Fibroblast of peridontal ligament (primary cell): ENCODE data around the gene GADL1.

Experiments used
- DNase-seq: peaks from one replicate; pipeline ENCODE4 v3.0.0-alpha.2; 2010; ENCODE audit errors: extremely low read depth

The GADL1 gene

DNA sequence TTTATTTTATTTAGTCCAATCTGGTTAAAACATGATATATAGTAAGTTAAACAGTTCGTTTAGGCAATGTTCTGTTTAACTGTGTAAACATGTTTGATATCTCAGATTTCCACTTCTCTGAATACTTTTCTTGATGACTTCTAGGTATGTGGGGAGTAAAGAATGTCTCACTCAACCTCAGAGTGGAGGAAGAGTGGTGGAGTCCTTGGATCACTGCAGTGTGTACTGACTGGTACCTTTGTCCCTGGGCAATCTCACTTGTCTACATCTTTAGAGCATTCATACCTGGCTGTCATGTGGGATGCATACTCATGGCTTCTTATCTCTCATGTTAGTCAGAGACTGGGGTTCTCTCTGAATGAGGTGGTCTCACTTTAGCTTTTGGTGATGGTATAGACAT lies 15.6 kb downstream of the GADL1 start:
- DNase-seq: no peak

DNA sequence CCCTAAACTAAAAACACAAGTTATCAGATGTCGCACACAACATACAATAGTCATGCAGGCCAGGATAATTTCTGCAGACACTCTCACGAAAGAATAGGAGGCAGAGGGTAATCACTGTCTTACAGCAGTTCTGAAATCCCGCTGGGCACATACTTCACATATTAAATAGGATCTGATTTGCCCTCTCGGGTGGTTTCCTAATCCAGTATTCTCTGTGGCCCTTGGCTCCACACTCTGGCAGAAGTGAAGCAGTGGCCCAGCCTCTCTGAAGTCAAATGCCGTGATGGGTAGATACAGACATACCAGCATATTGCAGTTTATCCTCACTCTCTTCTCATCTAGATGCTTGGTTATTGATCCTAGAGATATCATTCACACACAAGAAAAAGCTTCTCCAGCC lies 19.0 kb downstream of the GADL1 start:
- DNase-seq: no peak

DNA sequence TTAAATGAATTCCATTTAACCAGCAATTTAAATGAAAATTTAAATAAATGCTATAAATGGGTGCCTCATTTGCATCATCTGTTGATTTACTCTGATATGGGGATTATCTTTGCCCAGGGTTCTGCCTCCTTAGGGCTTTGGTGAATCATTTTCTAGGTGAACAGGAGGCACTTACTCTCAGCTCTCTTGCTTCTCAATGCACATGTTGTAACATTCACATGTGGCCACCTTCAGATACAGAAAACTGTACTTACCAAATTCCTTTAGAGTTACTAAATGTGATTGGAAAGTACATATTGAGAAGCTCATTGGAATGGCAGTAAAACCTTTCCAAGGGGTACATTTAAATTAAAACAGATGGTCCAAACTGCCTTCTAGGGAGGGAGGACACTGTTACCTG lies 20.8 kb downstream of the GADL1 start:
- DNase-seq: no peak

DNA sequence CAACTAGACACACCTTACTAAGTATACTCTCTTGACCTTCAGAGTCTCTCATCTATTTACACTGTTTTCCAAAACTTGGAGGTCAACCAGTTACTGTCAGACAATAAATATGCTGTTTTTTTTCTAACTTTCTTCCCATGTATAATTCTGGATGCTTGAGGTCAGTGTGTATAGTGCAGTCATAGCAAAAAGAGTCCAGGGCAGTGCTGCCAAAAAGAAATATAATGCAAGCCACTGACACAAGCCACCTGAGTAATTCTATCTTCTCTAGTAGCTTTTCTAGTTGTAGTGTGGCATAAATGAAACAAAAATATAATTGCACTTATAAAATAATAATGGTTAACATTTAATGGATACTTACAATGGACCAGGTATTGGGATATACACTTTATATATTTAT lies 21.6 kb downstream of the GADL1 start:
- DNase-seq: no peak

DNA sequence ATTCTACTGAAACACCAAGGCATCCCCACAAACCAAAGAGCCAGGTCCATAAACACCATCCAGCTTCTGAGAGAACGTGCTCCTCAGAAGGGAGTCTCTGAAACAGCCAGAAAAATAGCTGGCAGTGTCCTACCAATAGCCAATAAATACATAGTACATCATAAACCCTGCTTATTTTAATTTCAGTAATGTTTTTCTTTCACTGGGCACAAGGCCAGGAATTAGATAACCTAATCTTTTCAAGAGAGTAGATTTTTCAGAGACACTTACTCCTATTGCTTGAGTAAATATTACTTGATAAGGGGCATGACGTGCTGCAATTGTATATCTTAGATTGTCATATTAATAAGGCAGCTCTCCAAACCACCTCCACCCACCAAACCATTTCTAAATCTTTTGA lies 22.7 kb downstream of the GADL1 start:
- DNase-seq: no peak

DNA sequence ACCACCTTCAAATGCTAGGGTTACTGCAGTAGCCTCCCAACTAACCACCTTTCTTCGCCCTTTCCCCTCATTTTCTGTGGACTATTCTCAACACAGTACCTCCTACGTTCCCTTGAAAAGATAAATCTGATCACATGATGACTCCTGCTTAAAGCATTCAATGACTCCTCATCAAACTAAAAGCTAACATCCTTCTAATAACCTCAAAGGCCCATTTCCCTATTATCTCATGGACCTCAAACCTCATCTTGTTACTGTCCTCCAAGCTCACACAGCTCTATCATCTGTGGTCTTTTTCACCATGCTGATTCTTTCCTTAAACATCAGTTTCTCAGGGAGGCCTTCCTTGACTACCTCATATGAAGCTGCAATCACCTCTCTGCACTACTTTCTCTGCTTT lies 29.6 kb downstream of the GADL1 start:
- DNase-seq: no peak

DNA sequence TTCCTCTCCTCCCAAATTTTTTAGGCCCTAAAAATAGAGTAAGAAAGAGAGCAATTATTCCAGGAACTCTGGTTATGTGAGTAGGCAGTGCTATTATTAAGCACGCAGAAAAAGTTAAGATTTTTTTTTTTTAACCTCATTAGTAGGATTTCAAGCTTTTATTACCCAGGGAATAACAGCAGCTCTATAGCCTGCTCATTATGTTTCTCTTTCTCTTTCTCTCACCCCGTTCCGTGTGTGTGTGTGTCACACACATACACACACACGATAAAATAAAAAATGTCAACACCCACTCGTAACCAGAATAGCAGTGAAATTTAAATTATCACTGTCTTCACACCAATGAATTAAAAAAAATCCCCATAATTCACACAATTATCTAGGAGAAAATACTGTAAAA lies 30.3 kb downstream of the GADL1 start:
- DNase-seq: no peak

DNA sequence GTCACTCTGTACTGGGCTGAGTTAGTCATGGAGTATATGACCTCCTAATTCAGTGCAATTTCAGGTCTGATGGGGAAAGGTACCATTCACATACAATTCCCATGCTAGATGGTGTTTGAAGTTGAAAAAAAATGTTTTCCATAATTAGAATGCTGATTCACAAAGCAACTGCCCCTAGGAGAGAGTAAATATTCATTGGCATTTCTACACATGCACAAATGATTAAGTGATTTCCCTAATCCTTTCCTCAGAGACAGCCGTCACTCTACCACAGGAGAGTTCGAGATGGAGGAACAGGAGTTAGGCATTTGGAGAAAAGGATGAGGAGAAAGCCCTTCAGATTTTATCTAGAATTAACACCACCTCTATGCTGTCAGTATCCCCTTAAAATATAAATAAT lies 32.5 kb downstream of the GADL1 start:
- DNase-seq: no peak

DNA sequence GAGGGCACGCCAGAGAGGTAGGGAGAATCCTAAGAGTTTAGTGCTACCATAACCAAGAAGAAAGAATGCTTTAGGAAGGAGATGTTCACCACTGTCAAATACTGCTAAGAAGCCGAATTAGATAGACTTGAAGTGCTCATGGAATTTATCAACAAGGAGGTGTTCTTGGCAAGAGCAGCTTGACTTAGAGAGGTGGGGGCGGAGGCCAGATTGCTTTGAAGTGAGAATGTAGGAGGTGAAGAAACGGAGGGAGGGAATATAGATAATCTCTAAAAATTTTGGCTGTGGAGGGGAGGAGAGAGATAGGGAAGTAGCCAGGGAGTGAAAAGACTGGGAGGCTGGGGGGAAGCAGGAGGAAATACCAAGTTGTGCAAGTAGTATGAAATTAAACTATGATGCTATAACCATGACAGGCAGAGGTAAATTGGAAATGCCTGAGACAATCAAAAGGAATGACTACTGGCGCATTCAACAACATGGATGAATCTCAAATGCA lies 35.5 kb downstream of the GADL1 start:
- no peak for DNase-seq

DNA sequence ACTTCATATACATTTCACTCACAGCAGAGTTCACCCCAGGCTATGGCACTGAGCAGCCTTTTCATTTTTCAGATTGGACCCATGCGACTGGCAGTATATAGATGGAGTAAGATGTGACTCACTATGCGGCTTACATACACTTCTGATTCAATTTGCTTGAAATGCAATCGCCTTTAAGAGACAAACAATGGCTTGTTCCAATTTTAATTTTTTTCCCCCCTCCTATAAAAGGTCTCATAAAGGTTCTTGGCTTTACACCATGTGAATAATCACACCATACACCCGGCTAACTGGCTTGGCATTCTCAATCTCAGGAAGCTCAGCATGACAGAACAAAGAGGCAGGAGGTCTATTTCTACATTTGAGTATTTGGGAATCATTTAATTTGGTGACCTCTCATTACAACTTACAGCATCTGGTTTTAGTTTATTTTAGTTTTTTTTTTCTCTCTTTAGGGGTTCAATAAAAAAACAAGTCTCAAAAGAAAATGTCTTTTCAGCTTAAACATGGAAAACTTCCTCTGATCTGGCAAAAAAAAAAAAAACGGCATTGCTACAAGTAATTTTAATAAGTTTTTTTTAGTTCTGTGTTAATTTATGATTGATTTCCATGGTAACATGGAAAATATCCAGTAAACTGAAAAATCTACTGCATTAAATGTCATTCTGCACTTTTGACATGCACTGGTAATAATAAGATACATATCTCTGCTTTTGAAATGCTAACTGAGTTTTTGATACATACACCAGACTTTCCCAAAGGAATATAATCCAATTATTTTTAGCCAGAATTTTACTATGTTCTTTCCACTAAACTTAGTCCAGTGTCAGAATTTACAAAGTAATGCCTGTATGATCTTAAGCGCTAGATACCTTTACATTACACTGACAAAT lies 38.8 kb downstream of the GADL1 start:
- DNase-seq: peak; percentile 23

DNA sequence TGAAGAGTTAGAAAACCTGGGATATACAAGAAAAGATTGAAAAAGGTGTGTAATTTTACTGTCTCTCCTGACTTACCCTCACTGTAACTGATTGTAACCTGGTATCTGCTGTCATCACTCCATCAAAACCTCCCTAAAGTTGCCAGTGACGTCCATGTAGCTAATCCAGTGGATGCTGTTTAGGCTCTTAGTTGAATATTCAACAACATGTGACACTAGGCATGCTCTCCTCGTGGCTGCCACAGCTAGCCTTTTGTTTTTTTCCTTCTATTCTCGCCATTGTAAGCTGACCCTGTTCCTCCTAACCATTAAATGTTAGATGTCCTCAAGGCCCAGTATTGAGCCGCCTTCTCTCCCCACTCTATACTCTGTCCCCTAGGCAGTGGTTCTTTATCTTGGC lies 41.6 kb downstream of the GADL1 start:
- no peak for DNase-seq

DNA sequence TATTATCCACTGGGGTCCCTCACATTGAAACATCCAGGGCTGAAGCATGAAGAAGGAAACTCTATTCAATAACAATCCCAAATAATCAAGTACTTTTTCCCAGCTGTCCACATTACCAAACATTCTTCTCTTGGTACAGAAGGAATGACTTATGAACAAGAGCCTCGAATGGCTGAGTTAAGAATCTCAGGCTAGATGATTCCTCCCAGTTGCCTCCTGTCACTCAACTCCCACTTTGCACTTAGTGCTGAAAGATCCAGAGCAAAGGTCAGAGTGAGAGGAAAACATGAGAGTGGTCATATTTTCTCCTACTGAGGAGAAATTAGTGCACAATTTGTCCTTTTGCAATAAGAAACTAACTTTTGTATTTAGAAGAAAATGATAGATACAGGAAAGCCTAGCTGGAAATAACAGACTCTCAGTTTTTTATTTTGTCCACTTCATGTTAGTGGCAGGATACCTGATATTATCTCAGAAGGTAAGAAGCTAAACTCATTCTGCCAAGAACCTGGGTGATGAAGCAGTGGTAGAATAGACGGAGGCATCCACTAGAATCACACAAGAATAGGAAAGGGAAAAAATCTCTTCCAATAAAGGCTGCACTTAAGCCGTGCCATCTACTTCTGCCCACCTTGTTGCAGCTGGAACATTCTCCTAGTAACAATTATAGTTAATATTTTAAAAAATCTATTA lies 46.2 kb downstream of the GADL1 start:
- no peak for DNase-seq

DNA sequence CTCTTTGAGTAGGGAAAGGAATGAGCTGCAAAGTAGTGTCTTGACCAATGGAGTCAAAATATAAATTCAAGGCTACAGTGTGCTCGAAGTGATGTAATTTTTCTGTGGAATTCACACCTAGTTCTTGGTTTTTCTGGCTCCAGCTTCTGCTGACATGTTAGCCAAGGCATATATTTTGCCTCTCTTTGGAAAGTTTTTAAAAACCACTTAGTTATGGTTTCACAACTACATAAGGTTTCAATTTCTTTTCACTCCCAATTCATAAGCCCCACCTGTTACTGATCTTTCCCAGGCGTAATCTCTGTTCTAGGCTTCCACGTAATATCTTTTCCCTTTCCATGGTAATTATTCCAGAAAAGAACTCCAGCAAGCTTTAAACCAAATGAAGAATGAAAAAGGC lies 46.9 kb downstream of the GADL1 start:
- DNase-seq: peak; percentile 3

DNA sequence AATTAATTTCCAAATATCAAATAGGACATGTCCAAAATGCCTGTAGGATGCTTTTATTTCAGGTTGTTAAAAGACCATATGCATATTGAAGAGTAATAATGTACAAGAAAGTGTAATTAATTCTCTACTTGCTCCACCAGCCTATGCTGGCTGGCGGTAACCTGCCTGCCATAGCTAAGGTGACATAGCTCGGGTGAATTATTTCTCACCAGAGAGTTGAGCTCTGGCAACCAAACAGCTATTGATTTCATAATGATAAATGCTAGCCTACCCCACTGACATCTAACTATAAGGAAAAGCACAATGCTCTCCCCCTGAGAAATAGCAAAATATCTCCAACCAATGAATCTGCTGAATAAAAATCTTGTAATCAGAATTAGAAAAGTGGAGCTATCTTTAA lies 48.9 kb downstream of the GADL1 start:
- DNase-seq: no peak

DNA sequence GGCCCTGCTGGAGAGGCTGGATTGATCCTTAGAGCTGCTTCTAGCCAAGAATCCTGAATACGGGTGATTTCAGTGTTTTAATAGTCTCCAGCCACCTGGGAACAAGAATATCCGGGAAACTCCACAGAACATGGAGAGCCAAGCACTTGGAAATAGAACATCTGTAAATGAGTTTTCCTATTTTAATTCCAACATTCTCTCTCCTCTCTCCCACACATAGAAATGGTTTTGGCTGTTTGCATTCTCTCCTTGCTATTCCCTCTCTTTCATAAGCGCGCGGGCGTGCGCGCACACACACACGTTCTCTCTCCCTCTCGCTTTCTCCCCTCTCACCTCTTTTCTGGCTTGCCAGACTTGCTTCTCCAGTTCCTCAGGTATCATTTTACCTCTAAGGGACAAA lies 50.6 kb downstream of the GADL1 start:
- DNase-seq: no peak

DNA sequence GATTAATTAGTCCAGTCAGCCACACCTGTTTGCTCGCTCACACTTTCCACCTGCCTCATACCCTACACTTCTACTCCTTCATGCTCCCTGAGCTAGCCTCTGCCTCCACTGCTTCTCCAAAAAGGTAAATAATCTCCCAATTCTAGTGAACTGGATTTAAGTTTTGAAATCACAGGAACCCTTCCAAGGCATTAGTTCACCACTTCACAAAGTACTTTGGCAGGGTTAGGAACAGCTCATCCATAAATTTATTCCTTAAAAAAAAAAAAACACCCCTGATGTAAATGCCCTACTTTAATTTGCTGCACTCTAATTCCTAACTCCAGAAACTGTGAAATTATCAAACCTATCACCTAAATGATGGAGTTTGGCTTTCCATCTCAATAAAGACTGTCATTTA lies 58.3 kb downstream of the GADL1 start:
- no peak for DNase-seq

DNA sequence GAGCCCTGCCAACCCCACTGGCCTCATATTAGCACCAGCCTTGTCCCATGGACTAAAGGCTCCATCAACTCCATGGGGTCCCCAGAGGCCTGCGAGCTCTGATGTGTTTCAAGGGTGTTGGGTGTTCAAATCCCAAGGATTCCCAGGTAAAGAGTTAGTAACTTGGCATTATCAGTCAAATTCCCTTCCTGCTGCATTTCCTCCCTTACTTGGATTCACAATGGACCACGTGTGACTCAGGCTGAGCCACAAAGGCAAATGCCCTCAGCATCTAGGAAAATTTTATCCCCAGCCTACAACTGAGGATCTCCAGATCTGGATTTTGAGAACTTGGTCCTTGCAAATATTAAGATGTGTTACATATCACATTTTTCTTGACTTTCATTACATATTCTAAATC lies 58.8 kb downstream of the GADL1 start:
- DNase-seq: no peak

DNA sequence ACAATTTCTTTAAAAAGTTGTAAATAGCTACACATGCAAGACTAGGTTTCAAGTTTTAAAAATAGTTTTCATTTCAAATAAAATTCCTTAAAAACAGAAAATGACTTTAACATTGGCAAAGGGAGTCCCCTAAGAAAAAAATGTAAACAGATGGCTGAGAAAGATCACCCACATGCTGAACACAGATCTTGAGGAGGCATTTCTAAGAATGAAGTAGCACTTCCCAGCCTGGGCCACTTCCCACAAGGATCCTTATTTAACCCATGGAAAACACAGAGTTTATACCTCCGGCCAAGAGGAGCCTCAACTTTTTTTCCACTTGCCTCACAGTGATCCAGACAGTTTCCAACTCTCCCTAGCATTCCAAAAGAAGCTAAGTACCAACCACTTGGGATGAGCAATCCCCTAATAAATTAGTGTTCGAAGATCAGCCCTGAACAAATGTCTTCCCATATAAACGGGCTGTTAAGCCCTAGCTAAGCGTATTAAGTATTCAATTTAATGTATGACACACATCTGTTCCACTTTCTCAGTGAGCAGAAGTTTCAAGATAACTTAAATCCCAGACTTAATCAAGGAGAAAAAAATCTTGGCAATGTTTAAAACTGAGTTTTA lies 61.4 kb downstream of the GADL1 start:
- no peak for DNase-seq

DNA sequence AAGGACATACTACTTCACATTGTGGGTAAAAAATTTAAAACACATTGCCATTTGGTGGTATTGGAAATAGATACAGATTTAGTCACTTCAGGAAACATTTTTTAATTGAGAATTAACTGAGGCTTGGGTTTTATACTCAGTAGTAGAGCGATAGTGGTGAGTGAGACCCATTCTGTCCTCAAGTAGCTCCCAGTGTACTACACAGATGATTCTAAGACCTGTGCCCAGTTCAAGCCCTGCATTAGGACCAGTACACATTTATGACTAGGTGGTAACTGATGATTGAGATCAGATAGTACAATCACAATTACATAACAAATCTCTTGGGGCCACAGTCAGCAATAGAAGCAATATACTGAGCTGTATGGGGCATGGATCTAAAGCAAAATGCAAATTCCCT lies 67.4 kb downstream of the GADL1 start:
- DNase-seq: no peak

DNA sequence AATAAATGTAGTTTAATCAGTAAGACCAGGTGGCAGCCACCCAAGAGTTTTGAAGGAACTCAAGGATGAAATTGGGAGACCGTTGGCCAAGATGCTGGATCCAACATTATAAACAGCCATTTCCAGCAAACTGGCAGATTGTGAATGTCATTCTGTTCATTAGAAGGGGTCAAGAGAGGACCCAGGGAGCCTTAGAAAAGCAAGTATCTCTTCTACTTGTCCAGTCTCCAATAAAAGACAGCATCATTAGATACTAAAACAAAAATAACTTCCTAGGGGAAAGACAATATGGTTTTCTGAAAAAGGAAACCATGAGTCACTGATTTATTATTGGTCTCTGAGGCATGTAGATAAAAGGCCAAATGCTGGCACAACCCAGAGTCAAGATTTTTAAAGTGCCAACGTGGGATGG lies 67.9 kb downstream of the GADL1 start:
- DNase-seq: peak; percentile 10

DNA sequence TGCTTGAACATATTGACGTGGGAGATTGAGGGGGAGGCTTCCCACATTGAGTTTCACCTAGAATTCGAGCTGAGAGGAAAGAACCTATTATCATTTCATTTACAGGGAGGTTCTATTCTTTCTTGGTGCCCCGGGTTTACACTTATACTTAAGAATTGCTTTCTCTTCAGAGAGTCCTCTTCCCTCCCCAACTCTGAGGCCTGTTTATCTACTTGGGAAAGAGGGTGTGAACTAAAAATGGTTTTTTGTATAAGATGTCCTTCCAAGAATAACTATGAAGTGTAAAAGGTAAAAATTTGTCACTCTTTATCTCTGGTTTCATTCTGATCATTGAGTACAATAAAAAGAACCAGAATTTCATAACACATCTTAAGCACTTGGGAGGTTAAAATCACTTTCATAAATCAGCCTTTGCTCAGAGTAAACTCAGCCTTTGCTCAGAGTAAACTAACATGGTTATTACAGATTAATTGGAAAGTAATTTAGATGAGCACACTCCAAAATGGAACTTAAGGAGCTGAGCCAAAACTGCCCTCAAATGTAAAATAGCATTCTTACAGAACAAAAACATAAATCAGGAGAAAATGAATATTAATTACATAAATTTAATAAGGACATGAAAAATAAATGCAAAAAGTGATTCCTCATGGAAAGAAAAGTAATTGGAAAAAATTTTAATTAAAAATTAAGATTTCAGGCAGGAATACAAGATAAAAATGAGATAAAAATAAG lies 75.2 kb downstream of the GADL1 start:
- DNase-seq: no peak

DNA sequence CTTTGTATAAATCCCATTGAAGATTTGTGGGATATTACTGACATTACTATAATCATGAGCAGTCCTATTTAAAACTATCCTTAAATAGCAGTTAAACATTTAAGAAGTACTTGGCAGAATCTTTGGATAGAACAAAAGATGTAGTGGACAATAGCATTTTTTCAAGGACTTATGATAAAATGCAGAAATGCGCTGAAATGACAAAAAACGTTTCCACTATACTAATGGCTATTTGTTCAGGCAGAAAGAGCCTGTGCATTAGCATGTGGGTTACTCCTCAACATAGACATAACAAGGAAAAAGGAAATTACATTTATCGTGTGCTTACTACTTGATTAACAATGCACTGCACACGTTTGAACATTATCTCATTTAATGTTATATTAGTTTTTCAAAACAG lies 80.7 kb downstream of the GADL1 start:
- no peak for DNase-seq
